Chondrocyte (in vitro differentiated cells): ENCODE measurements around the gene ACOT13. TPM values are rescaled to one million over a fixed set of nuclear protein-coding genes. Genes with fewer than 3 reads are reported as not detected.
"Not testable (repeated sequence)": the region's sequence is repeated elsewhere in the genome, so short reads cannot be mapped to it uniquely, and the experiment has no call there.

Experiments
- DNase-seq: peaks from one replicate; pipeline ENCODE4 v3.0.0; 2021; ENCODE audit warnings: mixed read lengths, low spot score
- H3K27ac Mint-ChIP-seq: one replicate; pipeline ENCODE4 v1.8.0; 2021; ENCODE audit warnings: mild to moderate bottlenecking, moderate library complexity, mixed read lengths; ENCODE audit not compliant: unreplicated experiment
- H3K27me3 Mint-ChIP-seq: 2 replicates; pipeline ENCODE4 v1.8.0; 2021; ENCODE audit warnings: low read depth, mixed read lengths
- H3K36me3 Mint-ChIP-seq: 2 replicates; pipeline ENCODE4 v1.8.0; 2021; ENCODE audit warnings: low read depth, mixed read lengths
- H3K4me1 Mint-ChIP-seq: 2 replicates; pipeline ENCODE4 v1.8.0; 2021; ENCODE audit warnings: low read depth, mild to moderate bottlenecking, mixed read lengths
- H3K4me3 Mint-ChIP-seq: one replicate; pipeline ENCODE4 v1.8.0; 2021; ENCODE audit warnings: mild to moderate bottlenecking, moderate library complexity, mixed read lengths; ENCODE audit not compliant: unreplicated experiment
- H3K9me3 Mint-ChIP-seq: 2 replicates; pipeline ENCODE4 v1.8.0; 2021; ENCODE audit warnings: low read depth, mixed read lengths
- CTCF ChIP-seq: fragments of 200-600 bp; sonication (generic); IDR thresholded peaks from 2 replicates; pipeline ENCODE4 v1.5.0; 2021; ENCODE audit warnings: antibody characterized with exemption, mild to moderate bottlenecking, moderate library complexity
- total RNA-seq: library from RNA; stranded (reverse); gene quantifications from 3 replicates; pipeline ENCODE4 v1.2.1, GENCODE V29; 2021

The ACOT13 gene
- total RNA-seq, 1 donor from 2014 or later, result 28.4 TPM

- DNase-seq, result no peak
These were observed 708 bp upstream of the ACOT13 start for GRCh38 chr6:24666097-24666640.

GRCh38 chr6:24667378-24667803, 514 bp downstream of the ACOT13 start:
- Mint-ChIP-seq H3K36me3 (peaks cover 10% of the 10 kb centered on the region), H3K4me3 (peak overlapping the region; percentile 94), H3K9me3 (peaks cover 10% of the 10 kb centered on the region), H3K27ac (peak overlapping the region; percentile 96), H3K27me3 (no peaks in the 10 kb centered on the region), H3K4me1 (peaks cover 32% of the 10 kb centered on the region)
- no peak for TF ChIP-seq CTCF
- no peak for DNase-seq

More at GRCh38 chr6:24666097-24666640, 708 bp upstream of the ACOT13 start:
- Mint-ChIP-seq H3K36me3 (peaks cover 11% of the 10 kb centered on the region), H3K27ac (peak overlapping the region; percentile 96), H3K27me3 (no peaks in the 10 kb centered on the region), H3K4me1 (peaks cover 32% of the 10 kb centered on the region), H3K4me3 (peak overlapping the region; percentile 94), H3K9me3 (peaks cover 10% of the 10 kb centered on the region)
- TF ChIP-seq CTCF, result no peak

- H3K27me3 Mint-ChIP-seq, DNase-seq, H3K27ac Mint-ChIP-seq, H3K36me3 Mint-ChIP-seq: not testable (repeated sequence)
- Mint-ChIP-seq H3K9me3 (peaks cover 15% of the 10 kb centered on the region), H3K4me3 (peak overlapping the region; percentile 94), H3K4me1 (peaks cover 32% of the 10 kb centered on the region)
These were observed 1.5 kb downstream of the ACOT13 start for GRCh38 chr6:24668066-24668996.

- no peak for DNase-seq
- Mint-ChIP-seq H3K9me3 (peaks cover 15% of the 10 kb centered on the region), H3K27ac (no peak overlapping the region), H3K27me3 (no peaks in the 10 kb centered on the region), H3K4me3 (no peak overlapping the region), H3K4me1 (peaks cover 32% of the 10 kb centered on the region), H3K36me3 (peaks cover 6% of the 10 kb centered on the region)
- TF ChIP-seq CTCF, result no peak
These were observed 2.1 kb downstream of the ACOT13 start for GRCh38 chr6:24668997-24669361.

GRCh38 chr6:24670492-24670891, 3.6 kb downstream of the ACOT13 start:
- H3K4me1 Mint-ChIP-seq, result peaks cover 23% of the 10 kb centered on the region

GRCh38 chr6:24671077-24671476, 4.2 kb downstream of the ACOT13 start:
- not testable (repeated sequence) for H3K4me3 Mint-ChIP-seq, H3K27ac Mint-ChIP-seq, H3K36me3 Mint-ChIP-seq, H3K27me3 Mint-ChIP-seq, DNase-seq
- H3K9me3 Mint-ChIP-seq, result peaks cover 15% of the 10 kb centered on the region
- peaks cover 17% of the 10 kb centered on the region for H3K4me1 Mint-ChIP-seq

More at GRCh38 chr6:24670492-24670891, 3.6 kb downstream of the ACOT13 start:
- not testable (repeated sequence) for H3K36me3 Mint-ChIP-seq, DNase-seq, H3K27me3 Mint-ChIP-seq, H3K27ac Mint-ChIP-seq, H3K4me3 Mint-ChIP-seq
- peaks cover 15% of the 10 kb centered on the region for H3K9me3 Mint-ChIP-seq
